SK-N-SH (cell line): ENCODE data around the gene RIMS4. TPM values are rescaled to one million over a fixed set of nuclear protein-coding genes. Genes with fewer than 3 reads are reported as not detected.

Source experiments
- CTCF ChIA-PET: fragments of 300-600, 350-600 bp; formaldehyde crosslinking; extraction: SDS; loops from one replicate; lab custom pipeline; 2021; lab: Yijun Ruan, JAX
- POLR2A ChIA-PET: fragments of 350-600 bp; sonication (Branson Sonifier 250); formaldehyde crosslinking; extraction: SDS; loops from one replicate; lab custom pipeline; 2020; ENCODE audit warnings: antibody characterized with exemption, inconsistent platforms; lab: Yijun Ruan, JAX
- DNase-seq: peaks from one replicate; pipeline ENCODE4 v3.0.0; 2012
- H2AFZ ChIP-seq: fragments of 200-600 bp; sonication (generic); 2 replicates; pipeline ENCODE4 v1.8.1; 2016; ENCODE audit warnings: antibody characterized with exemption, mild to moderate bottlenecking, low read depth
- H3F3A ChIP-seq: fragments of 200-600 bp; sonication (generic); replicated peaks from 2 replicates; pipeline ENCODE3; 2016; ENCODE audit warnings: antibody characterized with exemption, mild to moderate bottlenecking; ENCODE audit not compliant: insufficient read depth
- H3K27ac ChIP-seq, 2 experiments: fragments of 200-500 bp in 1 of 2; fragments of 200-600 bp in 1 of 2; sonication (Bioruptor generic) in 1 of 2; sonication (generic), shearing (Covaris generic) in 1 of 2; 2 replicates each; pipeline versions ENCODE4 v1.5.1 to v1.6.1; 2014 to 2016; ENCODE audit warnings: low read depth in 2 of 2, inconsistent platforms in 1 of 2, low read length in 1 of 2, mild to moderate bottlenecking in 1 of 2, mixed read lengths in 1 of 2
- H3K27me3 ChIP-seq: fragments of 200-600 bp; sonication (generic), shearing (Covaris generic); 2 replicates; pipeline ENCODE4 v1.6.1; 2016; ENCODE audit warnings: mixed run types; ENCODE audit not compliant: insufficient read depth
- H3K36me3 ChIP-seq, 2 experiments: fragments of 200-500 bp in 1 of 2; fragments of 200-600 bp in 1 of 2; sonication (Bioruptor generic) in 1 of 2; sonication (generic) in 1 of 2; replicated peaks in 1 of 2; 2 replicates each; pipeline versions ENCODE3 to v1.5.1; 2014 to 2016; ENCODE audit warnings: low read length in 1 of 2, mild to moderate bottlenecking in 1 of 2; ENCODE audit not compliant: insufficient read depth in 2 of 2, control insufficient read depth in 1 of 2
- H3K4me1 ChIP-seq, 2 experiments: fragments of 200-500 bp in 1 of 2; fragments of 200-600 bp in 1 of 2; sonication (Bioruptor generic) in 1 of 2; sonication (generic), shearing (Covaris generic) in 1 of 2; 2 replicates each; pipeline versions ENCODE4 v1.5.1 to v1.6.1; 2014 to 2016; ENCODE audit warnings: low read depth in 1 of 2, low read length in 1 of 2, mixed run types in 1 of 2; ENCODE audit not compliant: insufficient read depth in 2 of 2, control insufficient read depth in 1 of 2
- H3K4me2 ChIP-seq: fragments of 200-600 bp; sonication (generic), shearing (Covaris generic); 2 replicates; pipeline ENCODE4 v1.6.1; 2017; ENCODE audit warnings: mixed run types
- H3K4me3 ChIP-seq, 2 experiments: fragments of 200-500 bp in 1 of 2; fragments of 200-600 bp in 1 of 2; sonication (Bioruptor generic) in 1 of 2; sonication (generic), shearing (Covaris generic) in 1 of 2; 2 replicates each; pipeline versions ENCODE4 v1.5.1 to v1.8.1; 2014 to 2016; ENCODE audit warnings: low read depth in 2 of 2, inconsistent platforms in 1 of 2, low read length in 1 of 2, mild to moderate bottlenecking in 1 of 2, mixed read lengths in 1 of 2, moderate library complexity in 1 of 2
- H3K79me2 ChIP-seq: fragments of 200-600 bp; sonication (generic); 2 replicates; pipeline ENCODE4 v1.8.1; 2017; ENCODE audit warnings: mild to moderate bottlenecking; ENCODE audit not compliant: insufficient read depth
- H3K9ac ChIP-seq: fragments of 200-600 bp; sonication (generic); 2 replicates; pipeline ENCODE4 v1.6.1; 2017; ENCODE audit warnings: mixed run types
- H3K9me2 ChIP-seq: fragments of 200-600 bp; sonication (generic); 2 replicates; pipeline ENCODE4 v1.6.1; 2017; ENCODE audit warnings: mixed run types
- H3K9me3 ChIP-seq: fragments of 200-600 bp; sonication (generic); 2 replicates; pipeline ENCODE4 v1.6.1; 2017; ENCODE audit warnings: mixed run types, mild to moderate bottlenecking, moderate library complexity
- H4K20me1 ChIP-seq: fragments of 200-600 bp; sonication (generic); 2 replicates; pipeline ENCODE4 v1.6.1; 2017; ENCODE audit warnings: mild to moderate bottlenecking, mixed run types; ENCODE audit not compliant: insufficient read depth
- CTCF ChIP-seq: fragments of 200-600 bp; sonication (generic); IDR thresholded peaks from 2 replicates; pipeline ENCODE4 v1.6.1; 2017; ENCODE audit warnings: antibody characterized with exemption, mild to moderate bottlenecking, moderate library complexity
- EP300 ChIP-seq, 2 experiments: IDR thresholded peaks; 2 replicates each; pipeline versions ENCODE4 v1.4.0 to v1.6.1; 2012; ENCODE audit warnings: borderline replicate concordance in 1 of 2, low read depth in 1 of 2, low read length in 1 of 2
- EZH2phosphoT487 ChIP-seq: fragments of 200-600 bp; sonication (generic); IDR thresholded peaks from 2 replicates; pipeline ENCODE4 v1.6.1; 2017; ENCODE audit warnings: low read depth, mixed run types, mild to moderate bottlenecking, antibody characterized with exemption, moderate library complexity, borderline replicate concordance
- FOSL2 ChIP-seq: IDR thresholded peaks from 2 replicates; pipeline ENCODE4 v1.4.0; 2012; ENCODE audit warnings: low read depth, mild to moderate bottlenecking, moderate library complexity, borderline replicate concordance
- FOXJ3 ChIP-seq: sonication (generic); formaldehyde crosslinking; IDR thresholded peaks from 2 replicates; pipeline ENCODE4 v1.5.1; 2020; ENCODE audit warnings: mild to moderate bottlenecking, missing genetic modification reagents
- MEF2A ChIP-seq: IDR thresholded peaks from 2 replicates; pipeline ENCODE4 v1.4.0; 2012; ENCODE audit warnings: low read depth, borderline replicate concordance
- NRF1 ChIP-seq: IDR thresholded peaks from 2 replicates; pipeline ENCODE4 v1.6.1; 2012; ENCODE audit warnings: low read depth, mild to moderate bottlenecking, low read length
- RAD21 ChIP-seq: IDR thresholded peaks from 2 replicates; pipeline ENCODE4 v1.6.1; 2012; ENCODE audit warnings: mild to moderate bottlenecking, low read length
- RCOR1 ChIP-seq: fragments of 150-350 bp; IDR thresholded peaks from 2 replicates; pipeline ENCODE4 v1.6.1; 2017; ENCODE audit warnings: antibody characterized with exemption, low read length
- RXRA ChIP-seq: IDR thresholded peaks from 2 replicates; pipeline ENCODE4 v1.4.0; 2012; ENCODE audit warnings: low read depth, mild to moderate bottlenecking, borderline replicate concordance
- SIN3A ChIP-seq: IDR thresholded peaks from 2 replicates; pipeline ENCODE4 v1.6.1; 2012; ENCODE audit warnings: low read depth, mild to moderate bottlenecking, low read length, moderate library complexity, borderline replicate concordance
- SMC3 ChIP-seq: IDR thresholded peaks from 2 replicates; pipeline ENCODE4 v1.6.1; 2012; ENCODE audit warnings: low read depth, low read length, improper control_type of control experiment
- TAF1 ChIP-seq: IDR thresholded peaks from 2 replicates; pipeline ENCODE4 v1.6.1; 2012; ENCODE audit warnings: low read depth, mild to moderate bottlenecking, low read length, moderate library complexity, borderline replicate concordance
- TCF12 ChIP-seq: IDR thresholded peaks from 2 replicates; pipeline ENCODE4 v1.4.0; 2012
- WGBS: methylation state at CpG from one replicate; pipeline ENCODE4 v1.1.6; 2017; ENCODE audit warnings: low lambda C conversion rate; 5-methylcytosine and 5-hydroxymethylcytosine counted together
- polyA plus RNA-seq, 3 experiments: library from polyadenylated mRNA; depleted of rRNA; stranded (reverse); fragments of >200 nt; gene quantifications; 2 replicates each; pipeline ENCODE4 v1.2.3, GENCODE V29; 2012

RIMS4 gene
- polyA plus RNA-seq, 1 of the 3 experiments (the other 2 are of a cell fraction), result 0.13 TPM

- Histone ChIP-seq H3K79me2 (no peaks in the 10 kb centered on the region), H3K4me3 (no peak overlapping the region), H3K4me2 (no peak overlapping the region), H3K9me2 (no peaks in the 10 kb centered on the region), H3K27me3 (no peaks in the 10 kb centered on the region; the same call in 1 of the 2 replicates), H2AFZ (no peak overlapping the region), H4K20me1 (no peaks in the 10 kb centered on the region), H3K4me1 (peaks cover 0 to 47% of the 10 kb centered on the region in 2 experiments; a peak in 2 of 4 replicates), H3K9ac (no peak overlapping the region), H3K9me3 (no peaks in the 10 kb centered on the region), H3F3A (no peaks in the 10 kb centered on the region), H3K27ac (no peak overlapping the region; a peak in 1 of 4 replicates), H3K36me3 (no peaks in the 10 kb centered on the region)
- CTCF ChIA-PET, result interaction anchor here (0.6 to 5.5 kb wide), 15 partner anchors 8 to 118 kb away, joined by 3 to 29 read pairs (median 4); no protein-coding TSS in a partner anchor
- peak; percentile 36 for DNase-seq
- POLR2A ChIA-PET, result interaction anchor here (1.3 kb wide), 1 partner anchor 53 kb away, joined by 4 read pairs; no protein-coding TSS in a partner anchor
- WGBS, result 76% methylated on average over 8 of the region's 8 CpGs
- TF ChIP-seq RAD21 (peak; percentile 46), SMC3 (0 out of 2 replicates have a peak, but pooled peaks have one; percentile 17), CTCF (peak; percentile 46), EZH2phosphoT487 (no peak)
These were observed 9.8 kb downstream of the RIMS4 start for GRCh38 chr20:44800391-44801046.

DNA sequence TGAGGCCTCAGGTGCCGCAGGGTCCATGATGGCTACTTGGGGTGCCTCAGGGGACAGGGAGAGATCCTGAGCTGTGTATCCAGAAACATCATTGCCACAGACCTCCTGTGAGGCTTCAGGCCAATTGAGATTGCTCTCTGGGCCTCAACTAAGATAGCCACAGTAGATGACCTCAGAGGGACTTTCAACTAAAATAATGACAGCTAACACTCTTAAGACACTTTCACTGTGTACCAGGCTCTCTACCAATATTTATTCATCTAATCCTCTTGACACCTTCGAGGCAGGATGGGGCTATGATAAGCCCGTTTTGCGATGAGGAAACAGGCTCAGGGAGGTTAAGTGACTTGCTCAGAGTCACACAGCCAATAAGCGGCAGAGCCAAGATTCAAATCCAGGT is 10.7 kb downstream of the RIMS4 start:
- no peak overlapping the region for H3K9ac ChIP-seq
- no peak overlapping the region for H2AFZ ChIP-seq
- no peaks in the 10 kb centered on the region for H3K36me3 ChIP-seq
- POLR2A ChIA-PET, result interaction anchor here (1.3 kb wide), 1 partner anchor 52 kb away, joined by 4 read pairs; no protein-coding TSS in a partner anchor
- no peaks in the 10 kb centered on the region for H3K9me2 ChIP-seq
- H3K79me2 ChIP-seq, result no peaks in the 10 kb centered on the region
- WGBS, result 58% methylated on average over 5 of the region's 5 CpGs
- no peak overlapping the region for H3K4me2 ChIP-seq
- H3K9me3 ChIP-seq, result no peaks in the 10 kb centered on the region
- no peaks in the 10 kb centered on the region for H4K20me1 ChIP-seq
- H3K27ac ChIP-seq, result no peak overlapping the region
- TF ChIP-seq FOSL2, result no peak
- no peak for TF ChIP-seq EP300 (IDR thresholded peaks at IDR 0.05; ENCODE audit: borderline replicate concordance in 1 of 2, low read depth in 1 of 2, low read length in 1 of 2)
- no peak for TF ChIP-seq NRF1
- TF ChIP-seq RAD21, result no peak
- no peak for TF ChIP-seq FOXJ3
- TF ChIP-seq TAF1, result no peak
- no peak for TF ChIP-seq RCOR1
- no peak for TF ChIP-seq RXRA
- no peak for TF ChIP-seq TCF12
- TF ChIP-seq SIN3A, result no peak
- TF ChIP-seq CTCF, result no peak
- no peak for TF ChIP-seq MEF2A
- TF ChIP-seq, all 33 proteins: peak for 0
- Histone ChIP-seq H3K4me1 (peaks cover 0 to 43% of the 10 kb centered on the region in 2 experiments; a peak in 1 of 4 replicates), H3K4me3 (no peak overlapping the region), H3K27me3 (no peaks in the 10 kb centered on the region; the same call in 1 of the 2 replicates), H3F3A (no peaks in the 10 kb centered on the region)
- CTCF ChIA-PET, result interaction anchor here (0.6 to 5.5 kb wide), 10 partner anchors 9 to 119 kb away, joined by 3 to 29 read pairs (median 8); no protein-coding TSS in a partner anchor
- DNase-seq, result no peak
